NCI-H128 (cell line): ENCODE results near the gene SLC12A8.

Experiments used
- DNase-seq: peaks from one replicate; lab custom pipeline; 2025; ENCODE audit not compliant: unreplicated experiment; lab: John Stamatoyannopoulos, UW

Gene SLC12A8

DNA sequence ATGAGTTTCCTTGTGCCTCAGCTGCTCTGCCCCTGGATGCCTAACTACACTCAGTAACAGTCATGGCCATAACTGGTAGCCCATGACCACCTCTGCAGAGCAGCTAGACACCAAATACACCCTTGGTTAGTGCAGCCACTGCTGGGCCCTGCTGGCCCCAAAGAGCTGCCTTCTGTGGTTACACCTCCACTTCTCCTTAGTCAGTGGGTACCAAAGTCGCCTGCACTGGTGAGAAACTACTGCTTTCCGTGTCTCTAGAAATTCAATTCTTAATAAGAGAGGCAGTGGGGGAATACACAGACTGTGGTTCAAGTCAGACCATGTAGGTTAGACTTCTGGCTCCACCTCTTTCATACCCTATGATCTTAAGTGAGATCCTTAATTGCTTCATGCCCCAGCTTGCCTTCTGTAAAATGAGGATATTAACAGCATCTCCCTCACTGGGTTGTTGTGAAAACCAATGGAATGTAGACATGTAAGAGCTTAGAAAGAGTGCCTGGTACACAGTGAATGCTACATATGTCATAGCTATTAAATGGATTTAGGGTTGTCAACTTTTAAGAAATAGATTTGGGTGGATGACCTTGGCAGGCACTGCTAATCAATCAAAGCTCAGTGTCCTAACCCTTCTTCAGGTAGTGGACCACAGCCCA lies 174.9 kb downstream of the SLC12A8 start:
- no peak for DNase-seq

DNA sequence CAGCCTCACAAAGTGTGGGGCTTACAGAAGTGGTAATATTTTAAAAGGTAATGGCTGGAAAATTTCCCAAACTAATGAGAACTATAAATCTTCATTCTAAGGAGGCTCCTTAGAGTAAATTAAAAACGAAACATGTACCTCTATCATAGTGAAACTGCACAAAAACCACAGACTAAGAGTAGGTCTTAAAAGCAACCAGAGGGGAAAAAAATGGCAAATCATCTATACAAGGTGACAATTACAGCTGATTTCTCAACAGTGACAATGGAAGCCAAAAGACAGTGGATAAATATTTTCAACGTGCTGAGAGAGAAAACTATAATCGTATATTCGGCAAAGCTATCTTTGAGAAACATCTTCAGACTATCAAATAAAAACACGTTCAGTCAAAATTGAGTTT lies 177.3 kb downstream of the SLC12A8 start:
- DNase-seq, result no peak

DNA sequence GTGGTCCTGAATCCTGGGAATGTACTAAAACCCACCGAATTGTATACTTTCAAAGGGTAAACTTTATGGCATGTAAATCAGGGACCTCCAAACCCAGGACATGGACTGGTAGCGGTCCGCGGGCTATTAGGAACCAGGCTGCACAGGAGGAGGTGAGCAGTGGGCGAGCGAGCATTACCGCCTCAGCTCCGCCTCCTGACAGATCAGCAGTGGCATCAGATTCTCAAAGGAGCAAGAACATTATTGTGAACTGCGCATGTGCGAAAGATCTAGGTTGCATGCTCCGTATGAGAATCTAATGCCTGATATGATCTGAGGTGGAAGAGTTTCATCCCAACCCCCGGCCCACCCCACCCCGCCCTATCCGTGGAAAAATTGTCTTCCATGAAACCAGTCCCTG lies 178.9 kb downstream of the SLC12A8 start:
- no peak for DNase-seq

DNA sequence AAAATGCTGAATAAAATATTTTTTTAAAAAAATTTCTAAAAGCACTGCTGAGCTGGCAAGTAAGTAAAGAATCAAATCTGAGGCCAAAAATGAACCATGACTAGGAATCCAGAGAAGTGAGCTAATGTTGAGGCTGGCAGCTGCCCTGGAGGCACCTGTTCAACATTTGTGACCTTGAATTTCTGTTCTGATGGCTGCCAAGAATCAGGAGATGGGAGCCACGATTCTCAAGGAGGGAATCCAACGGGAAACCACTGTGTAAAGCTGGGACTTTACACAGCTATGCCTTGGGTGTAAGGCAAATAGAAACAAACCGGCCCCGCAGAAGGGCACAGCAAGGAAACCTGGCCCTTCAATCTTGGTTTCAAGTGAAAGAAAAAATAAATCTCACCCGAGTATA lies 179.4 kb downstream of the SLC12A8 start:
- DNase-seq, result no peak

DNA sequence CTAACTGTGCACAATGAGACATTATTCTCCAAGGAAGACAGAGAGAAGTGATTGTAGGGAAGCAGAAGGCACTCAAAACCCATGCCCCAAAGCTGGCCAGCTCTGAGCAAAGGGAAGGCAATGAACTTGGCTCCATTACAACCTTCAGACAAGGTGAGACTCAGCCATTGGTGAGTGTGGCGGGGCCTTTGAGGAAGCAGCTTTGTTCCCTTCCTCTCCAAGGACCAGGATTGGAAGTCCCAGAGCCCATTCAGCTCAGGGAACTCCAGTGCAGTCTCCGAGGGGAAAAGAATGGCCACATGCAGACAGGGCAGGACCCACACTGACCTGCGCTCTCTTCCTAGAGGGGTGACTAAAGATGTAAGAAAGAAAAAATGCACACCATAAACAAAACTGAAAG lies 179.9 kb downstream of the SLC12A8 start:
- DNase-seq, result no peak
